ENCODE measurements around the gene TACR1.
"Not testable (repeated sequence)": the region's sequence is repeated elsewhere in the genome, so short reads cannot be mapped to it uniquely, and the experiment has no call there.

The TACR1 gene

DNA sequence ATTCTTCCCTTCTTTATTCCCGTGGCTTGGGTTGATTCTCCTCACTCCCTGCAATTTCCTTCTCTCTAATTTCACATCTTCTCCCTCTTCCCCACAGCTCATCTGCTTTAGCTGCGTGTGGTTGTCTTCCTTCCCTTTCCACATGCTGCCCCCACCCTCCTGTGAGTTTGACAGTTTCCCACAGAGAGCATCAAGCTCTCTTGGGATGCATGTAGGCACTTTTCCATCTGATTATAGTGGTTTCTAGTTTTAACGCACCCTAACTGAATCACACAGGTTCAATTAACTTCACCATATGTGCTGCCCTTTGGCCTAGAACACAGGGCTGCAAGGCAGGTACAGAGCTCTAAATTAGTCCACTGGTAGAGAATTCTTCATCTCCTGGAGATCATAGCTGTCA lies 110.5 kb downstream of the TACR1 start:
- DNase-seq (ENCODE audit: low spot score) = no peak

DNA sequence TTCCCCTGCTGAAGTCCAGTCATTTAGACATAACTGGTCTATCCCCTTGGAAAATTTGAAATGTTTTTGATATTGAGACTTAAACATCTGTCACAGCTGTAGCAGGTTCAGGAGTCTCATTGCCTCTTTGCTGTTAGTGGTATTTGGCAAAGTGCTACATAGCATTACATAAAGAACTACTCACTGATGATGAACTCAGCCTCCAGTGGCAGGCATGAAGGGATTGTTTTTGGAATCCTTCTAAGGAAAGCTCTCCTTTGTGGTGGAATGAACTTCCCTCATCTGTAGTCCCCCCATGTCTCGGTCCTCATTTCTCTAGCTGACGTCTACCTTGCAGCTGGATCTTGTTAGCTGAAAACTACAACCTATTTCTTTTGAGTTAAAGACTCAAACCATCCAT lies 111.6 kb downstream of the TACR1 start:
- DNase-seq (ENCODE audit: low spot score) = no peak

GRCh38 chr2:75079575-75079974 lies 119.7 kb downstream of the TACR1 start:
- no peak for DNase-seq (ENCODE audit: low spot score)

DNA sequence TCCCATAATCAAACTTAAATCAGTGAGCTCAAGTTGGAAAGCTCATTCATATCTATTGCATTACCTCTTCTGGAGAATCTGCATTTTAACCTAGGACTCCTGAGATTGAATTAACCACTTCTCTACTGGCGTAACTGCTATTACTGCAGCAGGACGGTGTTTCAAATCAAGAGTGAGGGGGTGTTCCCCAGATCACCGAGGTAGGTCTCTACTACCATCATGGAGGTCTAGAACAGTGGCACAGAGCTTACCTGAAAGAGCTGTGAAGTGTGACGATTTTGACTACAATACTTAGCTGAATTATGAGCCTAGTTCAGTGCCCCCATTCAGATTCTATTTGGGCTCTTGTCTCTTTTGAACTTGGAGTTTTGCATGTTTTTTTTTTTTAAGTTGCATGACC lies 121.4 kb downstream of the TACR1 start:
- DNase-seq (ENCODE audit: low spot score) = no peak

GRCh38 chr2:75076088-75076487 lies 123.2 kb downstream of the TACR1 start:
- peak; percentile 79 for DNase-seq (ENCODE audit: low spot score)

DNA sequence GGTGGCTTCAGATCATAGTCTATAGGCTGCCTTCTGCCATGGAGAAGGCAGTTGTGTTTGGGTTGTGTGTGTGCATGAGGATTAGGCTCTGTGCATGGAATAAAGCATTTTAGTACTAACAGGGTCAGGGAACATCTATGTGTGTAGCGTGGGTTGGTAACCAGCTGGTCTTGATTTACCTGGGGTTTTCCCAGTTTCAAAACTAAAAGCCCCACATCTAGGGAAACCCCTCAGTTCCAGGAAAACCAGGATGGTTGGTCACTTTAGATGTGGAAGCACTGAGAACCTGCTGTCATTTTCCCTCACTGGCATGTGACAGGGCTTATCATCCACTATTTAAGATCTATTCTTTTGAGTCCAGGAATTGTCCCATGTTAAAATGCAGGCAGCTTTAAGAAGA lies 124.6 kb downstream of the TACR1 start:
- DNase-seq (ENCODE audit: low spot score) = no peak

- DNase-seq (ENCODE audit: low spot score) = no peak
Observed at GRCh38 chr2:75074228-75074627, 125.1 kb downstream of the TACR1 start.

- DNase-seq (ENCODE audit: low spot score) = no peak
Observed at GRCh38 chr2:75071766-75072165, 127.6 kb downstream of the TACR1 start.

- no peak for DNase-seq (ENCODE audit: low spot score)
Observed at GRCh38 chr2:75068546-75068945, 130.8 kb downstream of the TACR1 start.

DNA sequence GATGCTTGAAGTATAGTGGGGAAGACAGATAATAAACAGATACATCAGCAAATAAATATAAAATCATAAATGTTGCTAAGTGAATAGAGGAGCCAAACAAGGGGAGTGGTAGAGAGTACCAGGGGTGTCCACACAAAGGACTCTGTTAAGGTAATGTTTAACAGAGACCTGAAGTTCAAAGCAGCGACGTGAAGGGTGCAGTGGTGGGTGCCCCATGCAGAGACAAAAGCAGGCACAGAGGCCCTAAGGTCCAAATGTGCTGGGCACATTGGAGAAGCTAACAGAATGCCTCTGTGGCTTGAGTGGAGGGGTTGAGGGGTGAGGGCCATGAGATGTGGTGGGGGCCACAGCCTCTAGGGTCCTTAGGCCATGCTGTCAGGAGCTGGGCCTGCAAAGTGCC lies 131.8 kb downstream of the TACR1 start:
- no peak for DNase-seq (ENCODE audit: low spot score)

DNA sequence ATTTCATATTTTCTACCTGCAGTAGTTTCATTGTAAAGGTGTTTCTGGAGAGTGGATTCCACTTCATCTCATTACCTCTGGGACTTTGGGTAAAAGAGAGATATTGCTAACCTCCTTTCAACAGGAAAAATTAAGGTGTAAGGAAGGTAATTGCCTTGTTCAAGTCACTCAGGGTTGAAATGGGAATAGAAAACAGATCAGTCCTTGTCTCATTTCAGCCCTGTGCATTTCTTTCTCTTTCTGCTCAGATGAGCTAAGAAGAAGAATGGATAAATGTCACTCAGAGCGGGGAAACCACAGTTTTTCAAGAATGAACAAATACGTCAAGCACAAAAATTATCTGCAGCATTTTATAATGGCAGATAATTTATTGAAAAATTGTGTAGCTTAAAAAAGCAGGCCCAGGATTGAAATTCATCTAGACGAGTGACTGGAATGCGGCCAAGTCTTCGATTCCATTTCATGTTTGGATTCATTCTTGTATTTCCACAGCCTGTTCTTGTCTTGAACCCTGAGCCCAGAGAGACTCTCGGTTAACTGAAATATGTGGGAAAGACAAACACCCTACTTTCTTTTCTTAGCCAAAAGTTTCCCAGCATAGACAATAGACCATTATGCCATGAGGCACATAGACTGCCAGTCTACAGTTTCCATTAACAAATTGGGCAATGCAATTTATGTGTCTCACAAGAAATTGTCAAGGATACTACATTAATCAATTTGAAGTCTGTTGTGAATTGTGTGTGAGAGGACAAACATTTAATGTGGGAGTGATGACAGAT lies 133.0 kb downstream of the TACR1 start:
- no peak for DNase-seq (ENCODE audit: low spot score)

DNA sequence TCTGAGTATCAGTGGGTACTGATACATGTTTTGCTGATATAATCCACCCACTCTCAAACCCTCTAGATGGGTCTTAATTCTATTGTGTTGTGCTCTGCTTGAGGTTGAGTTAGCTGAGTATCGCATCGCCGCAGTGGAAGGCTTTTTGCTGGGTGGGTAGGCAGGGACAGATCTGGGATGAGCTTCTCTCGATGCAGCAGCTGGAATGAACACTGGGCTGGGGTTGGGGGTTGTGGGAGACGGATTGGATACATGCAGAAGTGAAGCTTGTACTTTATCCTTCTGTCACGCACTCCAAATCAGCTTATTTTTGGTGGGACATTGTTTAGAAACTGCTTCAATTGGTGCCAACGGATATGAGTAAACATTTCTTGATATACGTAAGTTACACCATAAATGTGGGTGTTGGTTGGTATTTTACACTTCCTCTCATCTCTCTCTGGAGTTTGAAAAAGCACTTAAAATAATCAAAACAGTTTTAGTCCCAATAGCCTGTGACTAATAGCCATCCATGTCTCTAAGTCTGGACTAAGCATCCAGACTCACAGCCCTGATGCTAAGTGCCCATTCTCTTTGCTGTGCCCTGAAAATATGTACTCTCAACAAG lies 133.8 kb downstream of the TACR1 start:
- DNase-seq (ENCODE audit: low spot score) = no peak

DNA sequence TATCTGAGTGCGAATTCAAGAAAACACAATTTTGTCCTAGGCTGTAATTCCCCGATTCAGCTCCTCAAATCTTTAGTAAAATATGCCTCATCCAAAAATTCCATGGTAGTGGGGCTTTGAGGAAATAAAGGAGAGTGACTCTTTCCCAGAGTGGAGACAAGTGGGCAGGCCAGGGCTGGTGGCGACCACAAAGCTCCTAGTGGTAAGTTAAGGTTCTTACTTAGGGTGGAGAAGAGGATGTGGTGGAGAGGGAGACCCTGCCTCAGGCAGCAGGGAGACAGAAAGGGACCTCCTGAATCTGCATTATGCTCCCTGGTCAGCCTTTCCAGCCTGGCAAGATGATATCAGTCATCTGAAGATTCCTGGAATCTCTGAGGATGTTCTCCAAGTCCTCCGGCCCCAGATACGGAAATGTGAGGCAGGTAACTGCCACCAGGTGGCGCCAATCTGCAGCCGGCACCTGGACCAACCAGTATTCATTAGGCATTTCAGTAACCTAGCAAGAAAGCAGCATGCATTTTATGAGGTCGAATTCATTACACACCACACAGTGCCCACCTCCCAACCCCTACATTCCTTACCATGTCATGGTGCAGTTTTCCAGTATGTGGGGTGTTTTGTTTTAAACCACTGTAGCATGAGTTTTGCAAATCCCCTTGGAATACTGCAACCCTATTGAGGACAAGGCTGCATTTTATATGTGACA lies 134.5 kb downstream of the TACR1 start:
- peak; percentile 80 for DNase-seq (ENCODE audit: low spot score)

DNA sequence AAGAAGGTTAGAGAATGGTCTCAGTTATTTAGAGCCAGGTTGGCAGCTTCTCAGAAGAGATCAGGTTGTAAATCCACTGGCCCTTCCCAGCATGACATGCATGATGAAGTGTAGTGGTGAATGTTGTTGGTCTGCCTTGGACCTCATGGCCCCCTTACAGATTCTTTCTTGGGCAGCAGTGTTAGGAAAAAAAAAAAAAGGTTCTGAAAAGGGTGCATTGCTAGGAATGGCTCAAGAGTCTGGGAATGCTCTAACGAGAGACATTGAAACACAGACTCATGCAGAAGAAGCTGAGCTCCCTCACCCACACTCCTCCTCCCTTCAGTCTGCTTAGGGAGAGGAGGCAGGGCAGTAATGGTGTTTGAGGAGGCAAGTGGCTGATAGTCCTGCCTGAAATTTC lies 135.4 kb downstream of the TACR1 start:
- no peak for DNase-seq (ENCODE audit: low spot score)

DNA sequence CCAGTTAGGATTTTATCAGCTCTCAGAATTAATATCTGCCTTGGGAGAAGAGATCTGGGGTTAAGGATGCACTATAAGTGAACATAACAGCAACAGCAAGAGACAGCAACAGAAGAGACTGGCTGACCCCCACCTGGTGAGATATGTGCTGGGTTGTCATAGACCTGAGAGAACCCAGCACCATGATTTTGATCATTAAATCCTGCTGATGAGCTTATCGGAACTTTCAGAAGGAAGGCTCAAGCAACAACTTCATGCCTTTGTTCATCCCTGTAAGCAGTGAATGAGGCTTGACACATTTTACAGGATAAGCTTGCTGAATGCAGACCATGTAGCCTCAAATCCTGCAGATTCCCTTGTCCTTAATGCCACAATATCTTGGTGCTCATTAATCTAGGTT lies 140.9 kb downstream of the TACR1 start:
- DNase-seq (ENCODE audit: low spot score) = no peak

GRCh38 chr2:75057150-75057549 lies 142.2 kb downstream of the TACR1 start:
- DNase-seq (ENCODE audit: low spot score) = not testable (repeated sequence)

- DNase-seq (ENCODE audit: low spot score) = no peak
Observed at GRCh38 chr2:75055820-75056675, 143.3 kb downstream of the TACR1 start.

- no peak for DNase-seq (ENCODE audit: low spot score)
Observed at GRCh38 chr2:75055142-75055819, 144.0 kb downstream of the TACR1 start.

DNA sequence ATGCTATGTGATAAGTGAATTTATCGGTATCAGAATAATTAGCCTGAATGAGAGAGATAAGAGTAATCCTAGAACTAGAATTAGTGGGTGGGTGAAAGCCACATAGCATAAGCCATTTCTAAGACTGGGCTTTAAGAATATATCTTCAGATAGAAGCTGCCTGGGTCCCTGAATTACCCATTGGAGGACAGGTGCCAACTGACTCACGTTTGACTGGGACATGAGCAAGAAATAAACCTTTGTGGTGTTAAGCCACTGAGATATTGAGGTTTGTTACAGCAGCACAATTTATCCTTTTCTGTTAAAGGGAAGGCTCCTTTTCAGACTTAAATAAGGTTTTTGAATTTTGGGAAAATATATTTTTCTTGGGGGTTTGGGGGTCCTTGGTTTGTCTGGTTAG lies 145.0 kb downstream of the TACR1 start:
- DNase-seq (ENCODE audit: low spot score) = no peak

DNA sequence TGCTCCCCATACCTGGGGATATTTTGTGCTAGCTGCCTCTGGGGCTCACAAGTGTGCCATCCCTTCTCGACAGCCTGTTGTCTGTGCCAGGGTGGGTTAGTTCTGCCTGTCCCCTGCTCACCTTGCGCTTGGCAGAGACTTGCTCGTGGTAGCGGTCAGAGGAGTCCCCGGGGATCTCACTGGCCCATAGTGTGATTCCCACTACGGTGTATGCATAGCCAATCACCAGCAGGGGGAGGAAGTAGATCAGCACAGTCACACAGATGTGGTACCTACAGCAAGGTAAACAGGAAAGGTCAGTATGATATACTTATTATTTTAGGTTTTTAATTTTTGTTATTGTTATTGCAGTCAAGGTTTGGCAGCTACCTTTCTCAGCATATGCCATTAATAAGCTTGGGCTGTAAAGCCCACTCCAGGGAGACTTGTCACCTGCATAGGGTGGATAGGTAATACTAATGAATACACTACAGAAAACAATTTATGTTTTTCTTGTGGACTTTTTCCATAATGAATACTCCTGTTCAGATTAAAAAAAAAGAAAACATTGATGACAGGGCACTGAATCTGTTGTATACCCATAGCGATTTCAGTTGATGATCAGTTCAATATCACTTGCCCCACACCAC lies 145.7 kb downstream of the TACR1 start:
- DNase-seq (ENCODE audit: low spot score) = peak; percentile 59

DNA sequence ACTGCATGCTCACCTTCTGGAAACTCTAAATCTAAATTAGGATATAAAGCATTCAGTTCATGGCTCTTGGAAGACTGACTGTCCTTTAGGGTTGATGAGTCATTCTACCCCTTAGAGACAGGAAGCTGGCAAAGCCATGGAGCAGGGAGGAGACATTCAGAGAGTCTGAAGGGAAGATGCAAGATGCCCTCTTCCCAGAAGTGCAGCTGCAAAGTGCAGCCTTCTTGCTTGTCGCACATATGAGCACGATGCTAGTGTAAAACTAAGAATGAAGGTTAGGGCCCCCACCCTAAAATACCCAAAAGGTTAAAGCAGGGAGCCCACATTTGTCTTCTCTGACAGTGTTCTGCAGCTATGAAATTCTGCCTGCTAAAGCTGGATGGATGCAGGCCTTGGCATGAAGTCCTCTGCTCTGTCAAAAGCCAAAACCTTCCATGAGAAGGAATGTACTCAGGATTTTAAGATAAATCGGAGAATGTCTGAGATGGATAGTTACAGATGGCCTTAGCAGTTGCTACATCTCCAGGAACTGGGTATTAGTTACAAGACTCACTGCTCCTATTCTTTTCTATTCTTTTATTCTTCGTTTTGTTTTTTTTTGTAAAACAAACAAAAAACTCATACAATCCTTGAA lies 151.2 kb downstream of the TACR1 start:
- DNase-seq (ENCODE audit: low spot score) = no peak

Data from D341Med (cell line).